NOMO-1 treated with dmso at 0.1 percent for 144 hours (cell line): ENCODE data around the gene ZDHHC3.
"Not testable (repeated sequence)": the region's sequence is repeated elsewhere in the genome, so short reads cannot be mapped to it uniquely, and the experiment has no call there.

Experiments
- DNase-seq: peaks from one replicate; lab custom pipeline; 2025; ENCODE audit not compliant: unreplicated experiment; lab: John Stamatoyannopoulos, UW

The ZDHHC3 gene

DNA sequence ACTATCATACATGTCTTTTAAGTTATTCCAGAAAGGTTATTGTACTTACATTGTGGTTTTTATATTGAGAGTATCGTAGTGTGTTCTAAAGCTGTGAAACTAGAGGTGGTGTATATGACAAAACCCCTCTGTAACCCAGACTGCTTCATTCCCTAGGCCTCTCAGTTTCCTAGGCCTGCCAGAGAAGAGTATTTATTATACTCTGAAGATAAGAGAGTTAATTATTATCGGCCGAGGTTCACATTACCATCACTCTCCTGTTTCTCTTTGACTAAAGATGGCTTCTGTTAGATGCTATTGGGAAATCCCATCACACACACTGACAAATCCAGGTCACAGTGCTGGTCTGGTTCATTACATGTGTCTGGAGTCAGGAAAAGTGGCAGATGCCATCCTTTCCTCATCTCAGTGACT, 20.6 kb upstream of the ZDHHC3 start:
- no peak for DNase-seq

DNA sequence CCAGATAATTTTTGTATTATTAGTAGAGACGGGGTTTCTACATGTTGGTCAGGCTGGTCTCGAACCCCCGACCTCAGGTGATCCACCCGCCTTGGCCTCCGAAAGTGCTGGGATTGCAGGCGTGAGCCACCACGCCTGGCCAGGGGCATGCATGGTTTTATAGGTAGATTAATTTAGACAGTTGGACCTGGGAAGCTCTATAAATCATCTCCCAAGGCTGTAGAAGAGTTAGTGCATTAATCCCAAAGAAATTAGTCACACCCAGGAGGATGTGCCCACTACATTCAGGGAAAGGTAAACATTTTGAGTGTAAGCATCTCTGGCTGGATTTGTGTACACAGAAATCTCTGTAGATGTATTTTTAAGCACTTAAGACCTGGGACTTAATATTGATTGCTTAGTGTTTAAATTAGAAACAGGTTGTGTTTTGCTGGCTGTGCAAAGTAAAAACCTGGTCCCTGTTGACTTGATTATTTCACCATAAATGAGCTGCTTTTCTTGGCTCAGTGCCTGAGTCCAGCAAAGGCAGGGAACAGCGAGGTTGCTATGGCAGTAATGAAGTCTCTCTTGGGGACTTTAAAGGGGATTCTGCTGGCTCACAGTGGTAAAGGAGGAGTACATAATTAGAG, 19.3 kb upstream of the ZDHHC3 start:
- DNase-seq = no peak

DNA sequence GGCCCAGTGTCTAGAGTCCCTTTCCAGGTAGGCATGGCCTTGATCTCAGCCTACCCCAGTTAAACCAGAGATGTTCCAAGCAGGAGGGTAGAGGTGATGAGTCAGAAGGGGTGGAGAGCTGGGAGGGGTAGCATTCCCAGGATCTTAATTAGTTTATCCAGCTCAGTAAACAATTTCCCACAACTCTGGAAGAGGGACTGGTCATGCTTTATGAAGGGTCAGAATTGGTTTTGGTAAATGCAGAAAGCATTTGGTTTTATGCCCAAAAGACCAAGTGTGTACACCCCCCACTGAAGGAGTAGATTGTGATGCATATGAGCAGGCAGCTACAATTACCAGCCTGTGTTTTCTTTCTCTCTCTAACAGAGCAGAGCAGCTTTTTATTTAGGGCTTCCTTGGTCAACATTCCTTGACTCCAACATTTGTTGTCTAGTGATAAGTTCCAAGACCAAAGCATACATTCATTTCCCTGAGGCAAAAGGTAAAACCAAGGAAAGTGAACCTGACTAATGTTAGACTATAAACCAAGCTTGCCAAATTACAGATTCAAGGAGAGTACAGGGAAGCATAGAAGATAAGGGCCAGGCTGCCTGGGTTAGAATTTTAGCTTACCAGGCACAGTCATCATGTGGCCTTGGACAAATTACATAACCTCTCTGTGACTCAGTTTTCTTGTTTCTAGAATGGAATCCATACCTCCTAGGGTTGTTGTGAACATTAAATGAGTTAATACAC, 17.7 kb upstream of the ZDHHC3 start:
- DNase-seq = no peak

DNA sequence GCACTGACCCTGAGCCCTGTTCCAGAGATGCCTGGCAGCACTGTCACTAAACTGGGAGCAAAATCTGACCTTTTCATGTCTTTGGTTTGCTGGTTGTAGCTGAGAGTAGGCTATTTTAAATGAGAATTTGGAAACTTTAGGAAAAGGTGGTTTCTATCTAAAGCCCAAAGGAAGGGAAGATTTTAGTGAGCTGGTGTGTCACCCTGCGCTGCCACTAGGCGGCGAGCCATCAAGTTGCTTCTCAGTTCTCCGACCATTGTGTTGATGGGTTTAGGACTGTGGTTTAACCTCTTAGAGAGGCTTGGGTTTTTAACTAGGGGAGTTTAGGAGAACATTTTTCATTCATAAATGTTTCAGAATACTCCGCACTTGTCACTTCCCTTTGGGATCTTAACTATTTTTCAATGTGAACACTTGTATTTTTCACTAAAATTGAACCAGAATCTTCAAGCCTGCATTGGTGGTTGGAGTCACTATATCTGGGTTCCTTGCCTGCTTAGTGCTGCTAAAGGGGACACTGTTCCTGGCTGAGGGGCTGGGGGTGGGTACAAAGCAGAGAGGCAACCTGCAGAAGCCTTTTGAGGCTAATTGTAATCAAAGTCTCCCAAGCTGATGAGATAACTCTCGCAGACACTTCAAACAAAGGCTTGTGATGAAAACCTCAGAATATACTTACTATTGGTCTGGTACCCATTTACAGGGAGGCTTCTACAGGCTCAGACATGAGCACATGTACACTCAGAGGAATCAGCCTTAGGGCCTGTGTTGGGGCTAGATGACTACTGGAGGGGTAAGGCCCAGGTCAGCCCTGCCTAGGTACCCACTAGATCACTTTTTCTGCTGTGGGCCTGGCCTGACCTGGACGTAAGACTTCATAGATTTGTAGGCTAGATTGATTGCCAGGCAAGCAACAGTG, 16.8 kb upstream of the ZDHHC3 start:
- DNase-seq = peak; percentile 19

DNA sequence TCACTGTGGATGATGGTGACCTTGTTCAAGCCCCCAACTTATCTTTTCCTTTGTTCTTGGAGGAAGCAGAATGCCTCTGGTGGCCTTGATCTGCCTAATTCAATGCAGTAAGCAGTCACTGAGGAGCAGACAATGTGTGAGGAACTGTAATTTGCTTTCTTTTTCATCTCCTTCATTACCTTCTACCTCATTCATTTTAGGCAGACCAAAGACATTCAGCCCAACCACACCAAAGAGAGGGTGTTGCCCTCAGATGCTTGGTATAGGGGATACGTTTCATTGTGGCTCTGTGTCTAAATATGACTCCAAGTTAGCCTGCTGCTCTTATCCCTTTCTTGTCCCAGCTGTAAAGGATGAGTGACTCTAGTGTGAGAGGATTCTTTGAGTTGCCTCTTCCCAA, 15.4 kb upstream of the ZDHHC3 start:
- DNase-seq = no peak

DNA sequence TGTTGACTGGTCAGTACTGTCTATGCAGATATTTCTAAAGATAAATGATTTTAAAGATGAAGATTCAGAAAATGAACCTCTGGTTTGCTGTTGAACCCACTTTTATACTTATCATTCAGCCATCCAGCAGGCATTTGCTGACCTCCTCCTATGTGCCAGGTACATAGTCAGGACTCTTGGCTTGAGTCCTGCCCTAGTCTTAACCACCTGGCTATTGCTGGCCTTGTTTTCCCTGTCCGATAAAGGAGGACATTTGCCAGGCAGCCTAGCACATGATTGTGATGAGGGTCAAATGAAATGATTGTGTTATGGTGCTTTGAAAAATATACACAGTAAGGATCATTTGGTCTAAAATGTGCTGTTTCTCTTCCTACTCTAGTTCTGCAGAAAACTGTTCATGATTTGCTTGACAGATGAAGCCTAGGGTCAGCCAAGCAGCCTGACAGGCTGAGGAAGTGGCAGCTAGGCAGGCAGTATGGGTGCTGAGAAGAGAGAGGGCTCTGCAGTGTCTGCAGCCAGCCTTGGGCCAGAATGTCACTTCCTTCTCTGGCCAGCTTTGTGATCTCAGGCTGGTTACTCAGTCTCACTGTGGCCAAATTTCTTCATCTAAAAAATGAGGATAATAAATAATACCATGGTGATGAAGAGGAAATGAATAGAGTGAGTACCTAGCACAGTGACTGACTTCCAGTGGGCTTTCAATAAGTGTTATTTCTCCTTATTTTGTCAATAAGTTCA, 13.8 kb upstream of the ZDHHC3 start:
- DNase-seq = no peak

DNA sequence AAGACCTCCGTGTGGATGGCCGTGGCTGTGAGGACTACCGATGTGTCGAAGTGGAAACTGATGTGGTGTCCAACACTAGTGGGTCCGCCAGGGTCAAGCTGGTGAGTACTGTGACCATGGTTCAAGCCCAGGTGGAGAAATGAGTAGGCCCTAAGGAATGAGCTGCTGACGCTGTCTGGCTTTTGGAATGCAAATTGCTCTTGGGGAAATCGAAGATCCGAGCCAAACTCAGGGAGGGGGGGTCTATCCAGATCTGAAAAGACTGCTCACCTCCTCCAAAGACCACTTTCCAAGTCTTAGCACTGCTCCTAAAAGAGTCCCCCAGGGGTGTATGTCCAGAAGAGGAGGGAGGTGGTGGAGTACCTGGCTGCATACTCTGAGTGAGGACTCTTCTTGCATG, 13.2 kb upstream of the ZDHHC3 start:
- no peak for DNase-seq

DNA sequence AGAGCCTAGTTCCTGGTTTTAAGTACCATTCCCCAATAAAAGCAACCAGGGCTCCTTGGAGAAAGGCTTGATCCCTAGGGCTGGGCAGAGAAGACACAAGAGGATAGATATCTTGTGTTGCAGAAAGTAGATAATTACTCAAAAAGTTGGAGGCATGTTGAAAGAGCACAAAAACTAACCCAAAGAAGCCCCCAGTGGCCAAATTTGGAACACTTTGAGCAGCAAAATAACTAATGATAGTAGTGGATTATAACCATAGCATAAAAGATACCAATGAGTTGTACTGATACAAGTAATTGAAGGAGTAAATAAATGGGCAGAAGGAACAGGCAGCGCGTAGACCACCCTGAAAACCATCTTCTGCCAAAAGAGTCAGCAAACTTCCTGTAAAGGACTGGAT, 12.1 kb upstream of the ZDHHC3 start:
- DNase-seq = no peak

DNA sequence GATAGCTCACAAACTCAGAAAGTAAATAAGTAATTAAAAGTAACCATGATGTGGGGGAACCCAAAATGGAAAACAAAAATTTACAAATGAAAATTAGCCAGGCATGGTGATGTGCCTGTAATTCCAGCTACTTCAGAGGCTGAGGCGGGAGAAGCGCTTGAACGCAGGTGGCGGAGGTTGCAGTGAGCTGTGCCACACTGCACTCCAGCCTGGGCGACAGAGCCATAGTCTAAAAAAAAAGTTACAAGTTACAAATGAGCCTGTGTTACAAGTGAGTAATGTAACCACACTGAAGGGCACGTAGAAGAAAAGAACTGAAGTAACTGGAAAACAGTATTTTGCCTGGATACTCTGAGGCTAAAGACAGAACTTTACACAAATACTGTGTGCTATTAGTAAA, 11.4 kb upstream of the ZDHHC3 start:
- DNase-seq = no peak

DNA sequence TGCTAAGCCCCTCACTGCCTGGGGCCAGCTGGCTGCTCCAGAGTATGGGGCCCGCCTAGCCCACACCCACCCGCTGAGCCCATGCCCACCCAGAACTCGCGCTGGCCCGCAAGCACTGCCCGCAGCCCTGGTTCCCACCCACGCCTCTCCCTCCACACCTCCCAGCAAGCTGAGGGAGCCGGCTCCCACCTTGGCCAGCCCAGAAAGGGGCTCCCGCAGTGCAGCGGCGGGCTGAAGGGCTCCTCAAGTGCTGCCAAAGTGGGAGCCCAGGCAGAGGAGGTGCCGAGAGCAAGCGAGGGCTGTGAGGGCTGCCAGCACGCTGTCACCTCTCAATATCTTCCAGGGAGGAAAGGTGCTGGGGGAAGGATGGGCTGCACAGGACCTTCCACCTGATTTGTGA, 10.4 kb upstream of the ZDHHC3 start:
- DNase-seq = not testable (repeated sequence)

DNA sequence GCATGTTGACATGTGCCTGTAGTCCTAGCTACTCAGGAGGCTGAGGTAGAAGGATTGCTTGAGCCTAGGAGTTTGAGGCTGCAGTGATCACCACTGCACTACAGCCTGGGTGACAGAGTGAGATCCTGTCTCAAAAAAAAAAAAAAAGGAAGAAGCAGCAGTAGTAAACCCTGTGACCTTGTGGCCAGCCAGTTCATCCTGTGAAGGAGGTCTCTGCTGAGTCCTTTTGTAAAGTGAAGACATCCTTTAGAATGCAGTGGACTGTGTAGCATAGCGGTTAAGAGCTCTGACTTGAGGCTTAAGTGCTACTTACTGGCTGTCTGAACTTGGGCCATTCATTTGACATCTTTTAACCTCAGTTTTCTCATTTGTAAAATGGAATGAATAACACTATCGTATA, 8.4 kb upstream of the ZDHHC3 start:
- DNase-seq = no peak

DNA sequence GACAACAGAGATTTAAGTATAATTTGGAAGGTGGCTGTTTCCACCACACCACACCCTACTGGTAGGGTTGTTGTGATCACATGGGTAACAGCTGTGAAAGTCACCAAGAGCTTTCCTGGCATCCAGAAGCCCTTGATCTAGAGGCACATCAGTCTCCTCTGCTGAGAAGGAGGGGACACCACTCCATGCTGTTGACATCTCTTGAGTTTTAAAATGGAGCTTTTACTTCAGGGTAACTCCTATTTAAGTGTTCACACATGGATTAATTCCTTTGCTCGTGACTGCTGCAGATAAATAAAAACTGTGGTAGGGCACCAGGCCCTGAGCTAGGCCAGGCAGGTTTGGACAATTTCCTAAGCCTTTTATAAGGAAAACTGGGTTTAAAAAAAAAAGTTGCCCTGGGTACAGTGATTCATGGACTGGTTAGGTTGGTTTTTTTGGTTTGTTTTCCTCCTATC, 7.5 kb upstream of the ZDHHC3 start:
- no peak for DNase-seq

DNA sequence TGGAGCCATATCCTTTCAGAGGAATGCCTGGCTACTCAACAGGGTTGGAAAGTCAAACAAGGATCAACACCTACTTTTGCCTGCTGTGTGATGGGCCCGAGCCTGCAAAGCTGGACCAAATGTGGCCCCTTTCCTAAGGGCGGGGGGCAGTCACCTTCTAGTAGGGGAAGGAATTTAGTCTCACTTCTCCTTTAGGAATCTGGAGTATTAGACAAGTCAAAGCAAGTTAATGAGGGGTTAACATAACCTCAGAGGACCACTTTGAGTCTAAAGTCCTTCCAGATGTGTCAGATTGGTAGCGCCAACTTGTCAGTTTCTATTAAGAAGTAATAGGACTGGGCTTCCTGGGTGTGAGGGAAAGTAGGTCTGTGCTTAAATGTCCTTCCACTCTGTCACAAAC, 6.8 kb upstream of the ZDHHC3 start:
- no peak for DNase-seq

DNA sequence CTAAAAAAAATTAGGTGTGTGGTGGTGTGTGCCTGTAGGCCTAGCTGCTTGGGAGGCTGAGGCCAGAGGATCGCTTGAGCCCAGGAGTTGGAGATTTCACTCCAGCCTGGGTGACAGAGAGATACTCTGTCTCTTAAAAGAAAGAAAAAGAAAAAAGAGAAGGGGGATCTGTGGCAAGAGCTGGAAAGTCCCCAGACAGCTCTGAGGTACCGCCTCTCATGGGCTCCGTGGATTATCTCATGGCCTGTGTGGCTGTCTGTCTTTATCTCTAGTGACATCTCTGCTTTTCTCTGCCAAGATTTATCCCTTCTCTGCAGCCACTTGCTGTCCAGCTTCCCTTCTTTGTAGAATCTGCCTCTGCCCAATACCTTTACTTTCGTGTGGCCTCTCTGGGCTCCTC, 5.8 kb upstream of the ZDHHC3 start:
- no peak for DNase-seq

DNA sequence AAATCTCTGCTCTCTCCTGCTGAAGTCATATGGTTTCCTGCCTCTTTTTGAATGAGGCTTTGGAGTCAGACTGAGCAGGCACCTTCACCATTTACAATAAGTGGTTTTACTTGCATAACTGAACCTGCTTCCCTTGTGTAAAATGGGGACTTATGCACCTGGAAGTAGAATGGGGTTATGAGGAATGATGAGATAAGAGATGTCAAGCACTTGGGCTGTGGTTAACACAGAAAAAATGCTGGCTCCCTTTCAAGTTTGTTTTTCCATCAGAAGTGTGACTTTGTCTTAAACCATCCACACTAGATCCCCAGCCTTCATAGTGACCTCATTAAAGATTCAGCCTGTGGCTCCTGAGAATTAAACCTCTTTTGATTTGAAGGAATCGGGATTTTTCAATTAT, 5.2 kb upstream of the ZDHHC3 start:
- no peak for DNase-seq

DNA sequence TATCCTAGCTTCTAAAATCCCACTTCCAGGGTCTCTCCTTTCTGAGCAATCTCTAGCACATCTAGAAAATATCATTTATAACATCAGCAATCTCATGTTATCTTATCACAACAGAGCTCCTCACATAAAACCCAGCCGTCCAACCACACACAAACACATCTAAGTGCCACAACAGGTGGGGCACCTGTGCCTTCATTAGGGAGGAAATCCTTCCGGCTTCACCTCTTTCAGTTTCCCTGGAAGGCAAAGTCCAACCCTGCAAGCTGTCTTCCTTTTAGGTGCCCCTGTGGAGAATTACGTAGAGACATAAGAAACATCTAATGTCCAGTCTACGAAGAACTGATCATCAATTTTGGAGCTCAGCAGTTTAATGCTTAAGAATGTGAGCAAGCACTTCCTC, 1.6 kb downstream of the ZDHHC3 start:
- no peak for DNase-seq

DNA sequence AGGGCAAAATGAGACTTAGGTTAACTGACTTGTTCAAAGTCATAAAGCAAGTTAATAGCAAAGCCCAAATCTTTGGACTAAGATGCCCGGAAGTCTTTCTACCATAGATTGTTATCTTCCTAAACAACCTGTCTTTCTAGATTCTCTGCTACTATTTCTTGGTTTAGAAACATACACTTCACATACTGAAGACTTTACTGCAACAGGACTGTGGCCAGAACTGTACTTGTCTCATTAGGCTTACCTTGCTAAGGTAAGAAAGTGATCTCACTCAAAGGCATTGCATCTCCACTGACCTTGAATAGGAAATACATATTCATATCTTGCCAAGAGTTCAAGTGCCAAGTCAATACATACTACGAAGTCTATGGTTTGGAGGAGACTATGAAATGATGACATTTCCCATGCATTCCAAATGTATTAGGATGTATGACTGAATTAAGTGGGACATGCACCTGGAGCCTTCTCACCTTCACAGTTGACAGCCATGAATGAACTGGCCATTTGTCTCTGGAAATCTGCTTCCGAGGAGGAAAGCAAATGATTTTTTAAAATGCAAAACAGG, 5.0 kb downstream of the ZDHHC3 start:
- DNase-seq = no peak

DNA sequence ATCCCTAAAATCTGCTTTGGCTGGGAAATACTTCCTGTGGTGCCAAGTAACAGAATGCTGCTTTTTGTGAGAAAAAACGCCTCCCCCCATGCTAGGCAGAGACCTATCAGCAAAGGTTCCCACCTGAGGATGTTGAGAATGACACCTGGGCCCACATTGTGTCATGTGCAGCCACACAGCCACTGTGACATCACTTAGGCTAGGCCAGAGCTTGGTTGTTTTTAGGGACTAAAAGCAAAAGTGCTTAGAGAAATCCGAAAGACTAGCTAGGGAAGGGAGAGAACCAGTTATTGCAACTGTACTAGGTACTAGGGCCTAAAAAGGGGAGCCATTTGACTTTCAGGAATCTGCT, 6.2 kb downstream of the ZDHHC3 start:
- DNase-seq = no peak

DNA sequence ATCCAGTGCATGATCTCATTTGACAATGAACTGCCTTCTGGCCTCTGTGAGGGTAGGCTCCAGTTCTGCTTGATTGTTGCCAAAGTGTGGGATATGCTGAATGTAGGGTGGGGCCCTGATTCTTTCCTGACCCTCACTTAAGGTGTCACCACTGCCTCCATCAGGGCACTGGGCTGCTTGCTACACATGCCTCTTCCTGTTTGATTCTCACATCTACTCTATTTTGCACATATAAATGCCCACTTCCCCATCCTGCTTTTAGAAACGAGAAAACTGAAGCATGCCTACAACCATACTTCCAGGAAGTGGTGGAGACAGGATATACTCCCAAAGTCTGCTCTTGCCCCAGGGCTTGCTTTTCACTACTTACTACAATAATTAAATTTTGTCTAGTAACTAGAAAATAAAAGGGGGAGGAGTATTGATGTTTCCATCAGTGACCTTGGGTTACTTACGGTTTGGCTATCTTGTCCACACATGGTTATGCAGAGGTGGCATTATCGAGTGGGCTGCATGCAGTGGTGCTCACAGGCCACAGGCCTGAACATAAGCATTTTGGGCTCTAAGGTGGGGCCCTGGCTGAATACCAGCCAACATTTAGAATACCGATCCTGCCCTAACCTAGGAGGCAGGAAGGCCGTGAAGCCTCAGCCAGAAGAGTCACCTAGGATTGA, 6.7 kb downstream of the ZDHHC3 start:
- peak; percentile 75 for DNase-seq

DNA sequence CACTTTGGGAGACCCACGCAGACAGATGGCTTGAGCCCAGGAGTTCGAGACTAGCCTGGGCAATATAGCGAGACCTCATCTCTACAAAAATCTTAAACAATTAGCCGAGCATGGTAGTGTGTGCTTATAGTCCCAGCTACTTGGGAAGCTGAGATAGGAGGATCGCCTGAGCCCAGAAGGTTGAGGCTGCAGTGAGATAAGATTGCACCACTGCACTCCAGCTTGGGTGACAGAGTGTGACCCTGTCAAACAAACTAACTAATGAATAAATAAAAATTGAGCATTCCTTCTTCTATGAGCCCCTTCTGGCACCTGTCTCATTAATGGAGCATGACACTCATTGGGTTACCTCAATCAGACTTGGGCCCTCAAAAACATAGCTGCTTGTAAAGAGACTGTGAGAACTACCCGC, 7.5 kb downstream of the ZDHHC3 start:
- no peak for DNase-seq
